GM12873 (cell line): ENCODE measurements around the gene GUCA2A.

ENCODE experiments used
- TF ChIP-seq, protein P1 (sequence below): IDR thresholded peaks from 2 replicates; pipeline ENCODE4 v1.5.1; 2012; ENCODE audit warnings: low read depth, mild to moderate bottlenecking, moderate library complexity, low read length, control low read depth; ENCODE audit not compliant: insufficient read depth; ENCODE audit errors: missing control alignments

GUCA2A gene, protein sequence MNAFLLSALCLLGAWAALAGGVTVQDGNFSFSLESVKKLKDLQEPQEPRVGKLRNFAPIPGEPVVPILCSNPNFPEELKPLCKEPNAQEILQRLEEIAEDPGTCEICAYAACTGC

DNA sequence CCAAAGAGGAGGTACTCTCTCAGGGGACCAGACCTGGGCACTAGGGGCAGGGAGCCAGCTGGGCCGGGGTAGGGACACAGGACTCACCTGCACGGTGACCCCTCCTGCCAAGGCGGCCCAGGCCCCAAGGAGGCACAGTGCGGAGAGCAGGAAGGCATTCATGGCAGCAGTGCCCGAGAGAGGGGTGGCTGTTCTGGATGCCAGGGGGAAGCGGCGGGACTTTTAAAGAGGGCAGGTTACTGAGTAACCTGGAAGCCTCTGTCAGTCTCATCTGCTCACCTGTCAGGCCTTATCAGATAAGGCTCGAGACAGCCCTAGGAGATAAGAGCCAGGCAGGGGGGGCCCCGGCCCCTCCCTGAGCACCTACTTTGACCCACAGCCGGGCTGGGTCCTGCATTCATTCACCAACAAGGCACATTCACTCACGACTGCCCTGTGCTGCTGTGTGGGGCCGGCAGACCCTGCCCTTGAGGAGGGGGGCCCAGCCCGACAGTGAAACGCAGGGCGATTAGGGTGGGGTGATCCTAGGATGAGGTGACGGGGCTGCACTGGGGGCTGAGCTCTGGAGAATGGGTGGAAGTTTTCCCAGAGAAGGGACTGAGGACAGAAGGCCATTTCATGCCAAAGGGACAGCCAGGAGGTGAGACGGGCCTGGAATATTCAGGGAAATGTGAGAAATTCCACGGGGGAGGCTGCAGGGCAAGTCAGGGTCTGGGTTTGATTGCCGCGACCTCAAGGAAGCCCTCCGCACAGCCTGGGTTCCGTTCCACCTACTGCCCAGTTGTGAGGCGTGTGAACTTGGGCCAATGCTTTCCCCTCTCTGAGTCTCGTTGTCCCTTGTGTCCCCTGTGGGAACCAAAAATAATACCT is at the start of gene GUCA2A:
GUCA2A (minus strand) TSS at position 195 of the 870 bp plus-strand sequence; CDS start at position 162, 33 bp downstream.
- TF ChIP-seq, protein P1, sequence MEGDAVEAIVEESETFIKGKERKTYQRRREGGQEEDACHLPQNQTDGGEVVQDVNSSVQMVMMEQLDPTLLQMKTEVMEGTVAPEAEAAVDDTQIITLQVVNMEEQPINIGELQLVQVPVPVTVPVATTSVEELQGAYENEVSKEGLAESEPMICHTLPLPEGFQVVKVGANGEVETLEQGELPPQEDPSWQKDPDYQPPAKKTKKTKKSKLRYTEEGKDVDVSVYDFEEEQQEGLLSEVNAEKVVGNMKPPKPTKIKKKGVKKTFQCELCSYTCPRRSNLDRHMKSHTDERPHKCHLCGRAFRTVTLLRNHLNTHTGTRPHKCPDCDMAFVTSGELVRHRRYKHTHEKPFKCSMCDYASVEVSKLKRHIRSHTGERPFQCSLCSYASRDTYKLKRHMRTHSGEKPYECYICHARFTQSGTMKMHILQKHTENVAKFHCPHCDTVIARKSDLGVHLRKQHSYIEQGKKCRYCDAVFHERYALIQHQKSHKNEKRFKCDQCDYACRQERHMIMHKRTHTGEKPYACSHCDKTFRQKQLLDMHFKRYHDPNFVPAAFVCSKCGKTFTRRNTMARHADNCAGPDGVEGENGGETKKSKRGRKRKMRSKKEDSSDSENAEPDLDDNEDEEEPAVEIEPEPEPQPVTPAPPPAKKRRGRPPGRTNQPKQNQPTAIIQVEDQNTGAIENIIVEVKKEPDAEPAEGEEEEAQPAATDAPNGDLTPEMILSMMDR = no peak

DNA sequence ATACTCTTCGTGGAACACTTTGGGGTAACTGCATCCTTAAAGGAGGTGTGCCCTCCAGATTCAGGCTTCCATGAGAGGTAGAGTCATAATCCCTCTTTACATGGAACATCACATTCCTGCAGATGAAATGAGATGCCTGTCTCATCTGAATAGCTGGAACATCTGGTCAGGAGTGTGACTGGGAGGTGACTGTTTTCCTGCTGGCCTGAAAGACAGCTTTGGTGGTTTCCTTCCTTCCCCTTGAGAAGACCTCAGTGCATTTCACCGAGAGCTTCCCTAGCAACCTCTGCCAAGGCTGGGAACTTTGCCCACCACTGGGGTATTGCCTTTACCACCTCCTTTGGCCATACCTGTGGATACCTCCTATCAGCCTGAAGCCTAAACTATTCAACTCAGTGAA is 46.7 kb upstream of the GUCA2A start:
- TF ChIP-seq, protein P1 = no peak

DNA sequence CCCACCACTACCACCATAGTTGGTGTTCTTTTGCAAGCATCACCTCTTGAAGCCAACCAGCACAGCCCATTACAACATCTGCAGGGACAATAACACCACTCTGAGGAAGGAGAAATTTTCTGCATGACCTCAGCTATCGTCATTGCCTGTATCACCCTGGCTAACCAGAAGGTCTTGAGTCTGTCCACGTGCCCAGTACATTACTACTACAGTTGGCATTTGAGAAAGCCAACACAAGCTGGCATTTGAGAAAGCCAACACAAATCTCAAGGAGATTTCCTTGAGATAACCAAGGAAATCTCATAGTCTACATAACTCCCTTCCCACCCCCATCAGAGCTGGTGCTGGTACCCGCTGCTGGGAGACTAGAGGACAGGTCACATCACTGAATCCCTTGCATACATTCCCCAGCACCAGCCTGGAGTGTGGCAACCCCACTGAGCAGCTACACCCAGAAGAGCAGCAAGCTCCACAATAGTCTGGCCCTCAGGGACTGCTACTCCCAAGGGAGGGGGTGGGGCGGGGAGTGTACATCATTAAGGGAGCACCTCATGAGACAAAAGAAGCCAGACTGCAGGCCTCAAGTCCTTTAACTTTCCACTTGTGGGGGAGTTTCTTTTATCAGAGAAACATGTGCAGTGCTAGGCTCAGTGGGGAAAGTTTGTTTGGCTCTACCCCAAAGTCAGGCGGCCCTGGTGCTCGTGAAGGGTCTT is 46.0 kb upstream of the GUCA2A start:
- TF ChIP-seq, protein P1 = no peak

DNA sequence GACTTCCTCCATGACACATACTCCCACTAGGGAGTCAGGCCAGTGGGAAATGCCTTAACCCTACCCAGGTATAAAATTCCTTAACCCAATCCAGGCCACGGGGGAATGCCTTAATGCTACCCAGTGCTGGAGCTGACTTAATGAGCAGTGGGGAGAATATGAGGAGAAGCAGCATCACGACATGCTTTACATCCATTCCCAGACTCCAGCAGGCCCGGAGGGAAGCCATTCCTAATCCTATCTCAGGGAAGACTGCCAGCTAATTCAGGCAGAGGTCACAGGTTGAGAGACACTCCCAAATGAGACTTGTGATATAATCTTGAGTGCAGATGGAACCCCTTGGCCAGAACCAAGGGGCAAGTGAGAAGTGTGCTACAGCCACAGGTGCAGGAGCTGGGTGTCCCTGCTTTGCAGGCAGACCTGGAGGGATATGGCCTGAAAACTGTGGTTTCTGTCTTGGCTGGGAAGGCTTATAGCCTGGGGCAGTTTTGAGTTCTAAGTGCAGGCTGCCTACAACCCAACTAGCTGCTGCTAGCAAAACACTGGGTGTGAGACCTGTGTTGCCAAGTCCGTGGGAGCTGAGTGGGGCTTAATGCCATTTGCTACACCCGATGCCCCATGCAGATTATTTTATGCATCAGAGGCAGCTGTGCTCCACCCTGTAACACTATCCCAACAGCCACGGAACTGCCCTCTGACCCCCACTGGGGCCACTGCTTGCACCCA is 45.1 kb upstream of the GUCA2A start:
- TF ChIP-seq, protein P1 = no peak

DNA sequence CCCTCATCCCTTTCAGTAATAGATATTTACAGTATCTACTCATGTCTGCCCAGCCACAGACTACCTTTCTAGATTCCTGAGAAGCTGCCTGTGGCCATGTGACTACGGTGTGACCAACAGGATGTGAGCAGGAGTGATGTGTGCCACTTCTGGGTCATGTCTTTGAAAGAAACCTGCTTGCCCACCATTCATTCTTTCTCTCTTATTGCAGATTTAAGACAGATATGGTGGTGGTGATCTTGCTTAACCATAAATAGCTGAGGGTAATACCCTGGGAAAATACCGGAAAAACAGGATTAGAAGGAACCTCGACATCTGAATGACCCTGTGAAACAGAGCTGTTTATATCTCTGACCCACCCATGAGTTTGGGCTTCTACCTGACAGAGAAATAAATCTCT is 41.6 kb upstream of the GUCA2A start:
- TF ChIP-seq, protein P1 = no peak

DNA sequence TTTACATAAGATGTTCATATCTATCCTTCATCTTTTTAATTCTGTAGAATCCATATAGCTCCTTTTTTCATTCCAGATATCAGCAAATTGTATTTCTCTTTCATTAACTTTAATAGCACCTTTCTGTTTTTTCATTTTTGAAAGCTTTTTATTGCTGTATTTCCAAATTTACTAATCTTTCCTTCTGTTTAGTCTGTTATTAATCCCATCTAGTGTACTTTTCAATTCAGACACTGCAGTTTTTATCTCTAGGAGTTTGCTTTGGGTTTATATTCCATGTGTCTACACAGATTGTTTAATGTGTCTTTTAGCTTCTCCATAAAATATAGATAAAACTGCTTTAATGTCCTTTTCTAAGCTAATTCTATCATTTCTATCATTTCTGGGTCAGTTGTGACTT is 37.4 kb upstream of the GUCA2A start:
- TF ChIP-seq, protein P1 = no peak
